Measurements from ENCODE around the gene SEPTIN7.
A peak's percentile ranks its signal among the peaks of the same experiment; 100 is the strongest.

The SEPTIN7 gene

GRCh38 chr7:35787925-35788324 is 12.9 kb upstream of the SEPTIN7 start:
- no peak for DNase-seq (ENCODE audit: low read depth)

GRCh38 chr7:35792472-35792871 is 8.4 kb upstream of the SEPTIN7 start:
- no peak for DNase-seq (ENCODE audit: low read depth)

- DNase-seq (ENCODE audit: low read depth), result peak; percentile 51
Observed at GRCh38 chr7:35792873-35793489, 7.9 kb upstream of the SEPTIN7 start.

DNA sequence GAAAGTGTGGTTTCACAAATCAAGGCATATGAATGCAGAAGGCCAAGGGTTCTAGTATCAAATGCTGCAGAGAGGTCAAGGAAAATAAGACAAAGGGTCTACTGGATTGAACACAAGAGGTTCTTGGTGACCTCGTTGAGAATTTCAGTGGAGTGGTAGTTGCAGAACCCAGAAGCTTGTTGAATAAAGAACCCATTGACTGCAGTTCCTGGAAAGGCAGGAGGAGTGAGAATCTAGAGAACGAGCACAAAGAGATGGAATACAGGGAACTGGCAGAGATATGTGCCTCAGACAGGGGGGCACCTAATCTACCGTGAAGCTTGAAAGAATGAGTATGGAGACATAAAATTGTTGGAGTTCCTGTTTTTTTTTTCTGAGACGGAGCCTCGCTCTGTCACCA is 3.5 kb upstream of the SEPTIN7 start:
- no peak for DNase-seq (ENCODE audit: low read depth)

DNA sequence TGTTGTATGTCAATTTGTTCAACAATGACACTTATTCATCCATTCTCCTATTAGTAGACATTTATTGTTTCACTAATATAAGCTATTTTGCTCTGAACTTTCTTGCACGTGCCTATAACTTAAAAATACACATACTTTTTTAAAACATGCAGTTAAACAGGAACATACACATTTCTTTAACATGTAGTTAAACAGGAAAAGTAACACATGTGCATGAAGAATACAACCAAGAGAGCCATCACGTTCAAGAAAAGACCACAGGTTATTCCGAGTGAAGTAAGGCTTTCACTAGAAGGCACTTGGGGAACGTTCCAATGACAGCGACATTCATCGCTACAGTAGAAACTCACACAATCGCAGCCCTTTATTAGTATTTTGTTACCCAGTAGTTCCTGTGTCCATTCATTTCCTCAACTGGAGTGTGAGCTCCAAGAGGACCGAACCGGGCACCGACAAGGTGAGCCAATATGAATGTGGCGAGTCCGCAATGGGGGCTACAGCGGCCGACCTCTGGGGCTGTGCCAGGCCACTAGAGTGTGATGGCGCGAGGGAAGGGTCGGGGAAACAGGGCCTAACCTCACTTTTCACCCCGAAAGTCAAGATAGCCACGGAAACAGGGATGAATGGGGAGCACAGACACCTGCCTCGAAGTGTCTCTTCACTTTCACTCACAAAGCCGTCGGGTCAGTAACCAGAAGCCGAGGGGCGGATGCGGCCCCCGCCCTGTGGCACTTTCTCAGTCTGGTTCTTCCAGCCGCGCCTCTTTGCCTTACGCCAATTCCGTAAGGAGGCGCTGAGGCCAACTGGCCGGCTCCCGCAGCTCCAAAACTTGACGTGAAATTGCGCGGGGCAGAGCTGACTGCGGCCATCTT is 775 bp upstream of the SEPTIN7 start:
- DNase-seq (ENCODE audit: low read depth), result peak; percentile 90

DNA sequence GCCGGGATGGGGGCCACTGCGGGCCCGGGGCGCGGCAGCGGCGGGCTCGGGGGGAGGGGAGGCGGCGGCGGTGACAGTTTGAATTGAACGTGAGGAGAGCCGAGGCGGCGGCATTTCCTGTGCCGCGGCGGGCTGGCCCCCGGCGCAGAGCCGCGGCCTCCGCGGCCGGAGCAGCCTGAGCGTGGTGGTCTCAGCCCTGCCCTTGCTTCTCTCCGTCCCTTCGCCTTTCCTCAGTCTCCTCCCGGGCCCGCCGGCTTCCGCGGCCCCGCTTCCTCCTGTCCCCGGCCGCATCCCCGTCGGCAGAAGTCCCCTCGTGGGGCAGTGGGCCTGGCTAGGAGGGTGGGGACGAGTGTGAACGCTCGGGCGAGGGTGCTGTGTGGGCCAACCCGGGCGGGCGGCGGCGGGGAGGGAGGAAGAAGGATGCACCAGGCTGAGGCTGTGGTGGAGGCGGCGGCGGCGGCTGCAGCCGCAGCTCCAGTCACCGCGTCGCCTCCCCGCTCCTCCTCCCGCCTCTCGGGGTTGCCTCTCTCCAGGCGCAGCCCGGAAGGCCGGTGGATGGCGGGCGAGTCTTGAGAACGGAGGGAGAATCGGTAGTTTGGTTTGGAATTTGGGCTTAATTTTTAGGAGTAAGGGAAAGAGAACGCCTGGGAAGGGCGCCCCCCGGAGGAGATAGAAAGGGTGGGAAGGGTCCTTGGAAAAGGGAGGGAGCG is 690 bp downstream of the SEPTIN7 start:
- peak; percentile 78 for DNase-seq (ENCODE audit: low read depth)

DNA sequence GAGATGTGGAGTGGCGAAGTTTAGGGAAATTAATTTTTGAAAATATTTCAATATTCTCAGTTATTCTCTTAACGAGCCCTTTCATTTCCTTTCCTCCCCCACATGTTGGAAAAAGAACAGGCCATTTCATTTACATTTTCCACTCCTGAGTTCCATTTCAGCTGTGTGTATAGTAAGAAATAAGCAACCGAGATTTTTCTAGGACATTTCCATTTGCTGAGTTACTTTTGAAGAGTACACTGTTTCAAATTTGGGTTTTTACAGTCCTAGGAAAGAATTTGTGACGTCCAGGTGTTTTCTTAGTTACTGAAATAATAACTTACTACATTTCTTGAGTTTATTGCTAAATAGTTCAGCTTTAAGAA is 1.2 kb downstream of the SEPTIN7 start:
- DNase-seq (ENCODE audit: low read depth), result no peak

DNA sequence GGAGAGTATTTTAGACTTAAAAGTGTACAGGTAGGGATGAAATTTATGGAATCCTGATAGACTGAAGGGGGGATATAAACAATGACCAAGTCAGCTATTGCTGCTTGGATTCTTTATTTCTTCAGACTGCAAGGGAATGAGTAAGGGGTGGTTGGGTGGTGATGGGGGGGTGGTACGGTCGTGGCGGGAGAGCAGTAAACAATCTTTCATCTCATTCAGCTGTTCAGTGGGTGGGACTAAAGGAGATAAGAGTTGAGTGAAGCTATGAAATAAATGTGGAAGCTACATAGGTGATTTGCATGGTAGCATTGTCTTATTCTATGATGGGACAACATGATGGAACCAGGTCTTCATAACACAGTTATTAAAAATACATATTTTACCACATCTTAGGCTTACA is 1.8 kb downstream of the SEPTIN7 start:
- DNase-seq (ENCODE audit: low read depth), result no peak

DNA sequence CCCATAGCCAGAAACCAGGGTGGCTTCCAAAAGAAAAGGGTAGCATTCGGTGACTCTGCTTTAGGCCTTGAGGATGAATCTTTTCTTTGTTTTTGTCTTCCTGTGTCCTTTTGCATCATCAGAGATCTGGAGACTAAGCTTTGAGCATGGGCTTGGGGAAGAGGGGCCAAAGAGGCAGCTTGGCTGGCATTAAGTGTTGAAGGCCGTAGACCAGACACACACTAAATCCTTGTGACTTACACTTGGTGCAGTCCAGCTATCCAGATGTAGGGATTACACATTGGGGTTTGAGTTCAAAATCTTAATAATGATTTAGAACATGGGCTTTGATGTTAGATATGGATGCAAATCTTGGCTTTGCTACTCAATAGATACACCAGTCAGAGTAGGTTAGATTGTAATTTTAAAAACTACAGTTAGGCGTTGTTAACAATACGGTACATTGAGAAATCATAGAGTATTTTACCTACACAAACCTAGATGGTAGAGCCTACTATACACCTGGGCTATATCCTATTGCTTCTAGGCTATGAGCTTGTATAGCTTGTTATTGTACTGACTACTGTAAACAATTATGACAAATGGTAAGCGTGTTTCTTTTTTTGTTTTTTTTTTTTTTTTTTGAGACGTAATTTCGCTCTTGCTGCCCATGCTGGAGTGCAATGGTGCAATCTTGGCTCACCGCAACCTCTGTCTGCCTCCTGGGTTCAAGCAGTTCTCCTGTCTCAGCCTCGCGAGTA is 3.5 kb downstream of the SEPTIN7 start:
- DNase-seq (ENCODE audit: low read depth), result no peak

DNA sequence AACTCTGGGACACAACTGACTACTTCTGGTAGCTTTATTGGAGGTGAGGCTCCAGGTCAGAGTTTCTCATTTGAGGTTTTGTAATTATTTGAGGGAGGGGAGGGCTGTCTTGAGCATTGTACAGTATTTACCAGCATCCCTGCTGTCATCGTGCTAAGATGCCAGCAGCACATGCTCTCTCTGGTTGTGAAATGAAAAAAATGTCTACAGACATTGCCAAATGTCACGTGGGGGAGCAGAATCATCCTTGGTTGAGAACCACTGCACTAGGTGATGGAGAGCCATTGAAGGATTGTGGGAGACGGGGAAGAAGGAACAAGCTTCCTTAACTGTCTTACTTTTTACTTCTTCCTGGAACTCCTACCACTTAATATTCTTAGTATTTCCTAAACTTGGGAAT is 5.0 kb downstream of the SEPTIN7 start:
- DNase-seq (ENCODE audit: low read depth), result no peak

DNA sequence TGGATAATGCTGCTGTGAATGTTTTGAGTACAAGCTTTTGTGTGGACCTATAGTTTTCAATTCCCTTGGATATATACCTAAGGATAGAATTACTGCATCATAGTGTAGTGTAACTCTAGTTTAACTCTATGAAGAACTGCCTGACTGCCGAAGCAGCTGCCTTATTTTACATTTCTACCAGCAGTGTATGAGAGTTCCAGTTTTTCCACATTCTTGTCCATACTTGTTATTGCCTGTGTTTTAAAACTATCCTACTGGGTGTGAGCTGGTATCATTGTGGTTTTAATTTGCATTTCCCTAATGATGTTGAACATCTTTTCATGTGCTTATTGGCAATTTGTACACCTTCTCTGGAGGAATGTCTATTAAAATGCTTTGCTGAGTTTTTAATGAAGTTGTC is 15.7 kb downstream of the SEPTIN7 start:
- DNase-seq (ENCODE audit: low read depth), result no peak

- no peak for DNase-seq (ENCODE audit: low read depth)
Observed at GRCh38 chr7:35817181-35817580, 16.3 kb downstream of the SEPTIN7 start.

DNA sequence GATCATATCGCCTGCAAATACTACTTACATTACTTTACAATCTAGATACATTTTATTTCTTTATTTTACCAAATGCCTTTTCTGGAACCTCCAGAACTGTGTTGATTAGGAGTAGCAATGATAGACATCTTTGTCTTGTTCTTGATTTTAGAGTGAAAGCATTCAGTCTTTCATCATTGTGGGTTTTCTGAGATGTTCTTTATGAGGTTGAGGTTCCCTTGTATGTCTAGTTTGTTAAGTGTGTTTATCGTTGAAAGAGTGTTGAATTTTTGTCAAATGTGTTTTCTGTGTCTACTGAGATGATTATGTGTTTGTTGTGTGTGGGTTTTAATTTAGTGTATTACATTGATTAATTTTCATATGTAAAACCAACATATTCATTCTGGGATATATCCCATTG is 17.1 kb downstream of the SEPTIN7 start:
- no peak for DNase-seq (ENCODE audit: low read depth)

DNA sequence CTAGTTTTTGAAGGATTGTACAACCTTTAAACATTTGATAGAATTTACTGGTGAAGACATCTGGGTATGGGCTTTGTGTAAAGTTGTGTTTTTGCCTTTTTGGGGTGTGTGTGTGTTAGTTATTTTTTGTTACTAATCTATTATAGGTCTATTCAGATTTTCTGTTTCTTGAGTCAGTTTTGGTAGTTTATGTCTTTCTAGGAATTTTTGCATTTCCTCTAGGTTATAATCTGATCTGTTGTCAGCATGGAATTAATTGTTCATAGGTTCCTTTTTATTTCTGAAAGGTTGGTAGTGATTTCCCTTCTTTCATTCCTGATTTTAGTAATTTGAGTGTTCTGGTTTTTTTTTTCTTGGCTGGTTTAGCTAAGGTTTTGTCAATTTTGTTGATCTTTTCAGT is 17.7 kb downstream of the SEPTIN7 start:
- DNase-seq (ENCODE audit: low read depth), result no peak

- DNase-seq (ENCODE audit: low read depth), result no peak
Observed at GRCh38 chr7:35819310-35819709, 18.5 kb downstream of the SEPTIN7 start.

DNA sequence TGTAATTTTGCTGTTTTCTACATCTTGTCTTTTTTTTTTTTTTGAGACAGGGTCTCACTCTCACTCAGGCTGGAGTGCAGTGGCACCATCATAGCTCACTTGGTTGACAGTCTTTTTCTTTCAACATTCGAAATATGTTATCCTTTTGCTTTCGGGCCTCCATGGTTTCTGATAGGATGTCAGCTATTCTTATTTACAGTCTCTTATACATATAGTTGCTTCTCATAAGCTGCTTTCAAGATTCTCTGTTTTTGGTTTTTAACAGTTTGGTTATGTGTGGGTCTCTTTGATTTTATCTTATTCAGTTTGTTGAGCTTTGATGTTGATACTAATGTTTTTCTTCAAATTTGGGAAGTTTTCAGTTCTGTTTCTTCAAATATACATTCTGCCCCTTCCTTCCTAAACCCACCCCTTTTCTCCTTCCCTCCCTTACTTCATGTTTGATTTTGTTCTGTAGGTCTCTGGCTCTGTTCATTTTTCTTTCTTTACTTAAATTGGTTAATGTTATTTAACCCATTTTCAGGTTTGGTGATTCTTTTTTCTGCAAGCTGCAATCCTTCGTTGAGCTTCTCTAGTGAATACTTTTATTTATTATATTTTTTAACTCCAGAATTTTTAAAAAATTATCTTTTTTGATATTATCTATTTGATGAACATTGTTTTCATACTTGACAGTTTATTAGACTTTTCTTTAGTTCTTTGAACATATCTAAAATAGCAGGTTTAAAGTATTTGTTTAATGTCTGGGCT is 19.3 kb downstream of the SEPTIN7 start:
- no peak for DNase-seq (ENCODE audit: low read depth)

DNA sequence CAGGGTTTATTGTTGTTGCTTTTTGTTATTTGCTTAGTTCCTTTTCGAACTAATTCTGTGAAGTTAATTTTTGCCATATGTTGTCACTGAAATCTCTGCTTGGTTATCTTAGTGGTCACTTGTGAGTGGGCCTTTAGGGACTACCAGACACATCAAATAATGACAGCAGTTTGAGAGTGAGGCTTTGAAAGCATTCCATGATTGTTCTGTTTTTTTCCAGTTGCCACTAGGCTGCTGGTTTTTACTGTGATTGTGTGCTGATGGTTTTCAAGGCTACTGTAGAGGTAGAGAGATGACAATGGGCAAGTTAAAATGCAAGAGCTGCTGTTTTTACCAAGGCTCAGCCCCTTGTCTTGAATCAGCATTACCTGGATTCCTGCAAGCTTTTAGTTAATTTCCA is 20.0 kb downstream of the SEPTIN7 start:
- DNase-seq (ENCODE audit: low read depth), result peak; percentile 27

DNA sequence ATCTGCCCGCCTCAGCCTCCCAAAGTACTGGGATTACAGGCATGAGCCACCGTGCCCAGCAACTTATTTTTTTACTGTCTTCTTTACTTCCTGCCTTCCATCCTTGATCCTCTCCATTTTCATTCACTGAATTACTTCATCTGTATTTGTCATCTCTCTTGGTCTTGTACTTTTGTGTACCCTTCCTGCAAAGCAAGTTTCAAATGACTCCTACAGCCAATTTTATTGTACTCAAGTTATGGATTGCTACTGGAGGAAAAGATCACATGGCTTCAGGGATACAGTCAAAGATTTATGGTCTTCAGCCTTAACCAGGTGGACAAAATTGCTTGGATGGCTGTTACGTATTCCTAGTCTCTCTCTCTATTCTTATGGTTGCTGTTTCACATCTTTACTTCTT is 22.6 kb downstream of the SEPTIN7 start:
- DNase-seq (ENCODE audit: low read depth), result no peak

GRCh38 chr7:35825974-35826373 is 25.1 kb downstream of the SEPTIN7 start:
- DNase-seq (ENCODE audit: low read depth), result peak; percentile 36

- DNase-seq (ENCODE audit: low read depth), result no peak
Observed at GRCh38 chr7:35826751-35827150, 25.9 kb downstream of the SEPTIN7 start.

DNA sequence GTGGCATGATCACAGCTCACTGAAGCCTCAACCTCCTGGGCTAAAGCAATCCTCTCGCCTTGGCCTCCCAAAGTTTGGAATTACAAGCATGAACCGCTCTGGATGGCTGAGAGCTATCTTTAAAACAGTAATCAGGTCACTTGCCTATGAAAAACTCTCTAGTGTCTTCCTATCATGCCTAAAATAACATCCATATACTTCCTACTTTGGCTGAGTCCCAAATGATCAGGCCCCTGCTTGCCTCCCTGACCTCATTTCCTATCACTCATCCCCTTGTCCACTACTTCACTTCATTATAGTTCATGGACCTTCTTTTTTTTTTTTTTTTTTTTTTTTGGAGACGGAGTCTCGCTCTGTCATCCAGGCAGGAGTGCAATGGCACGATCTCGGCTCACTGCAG is 28.0 kb downstream of the SEPTIN7 start:
- peak; percentile 34 for DNase-seq (ENCODE audit: low read depth)

DNA sequence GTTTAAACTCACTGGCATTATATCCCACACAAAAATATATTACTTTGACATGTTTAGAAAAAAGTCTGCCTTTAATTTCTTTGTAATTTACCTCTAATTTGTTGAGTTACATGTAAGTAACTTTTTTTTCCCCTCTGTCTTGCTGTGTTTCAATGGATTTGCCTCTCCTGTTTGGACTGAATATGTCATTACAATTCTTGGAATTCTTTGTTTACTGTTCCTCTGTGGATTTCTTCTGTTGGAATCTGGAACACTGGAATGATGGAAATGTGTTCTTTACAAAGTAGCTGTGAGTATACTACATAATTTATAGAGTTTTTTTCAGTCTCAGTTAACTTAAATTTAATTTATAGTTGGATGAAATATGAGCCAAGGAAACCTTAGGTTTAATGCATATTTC is 30.4 kb downstream of the SEPTIN7 start:
- peak; percentile 76 for DNase-seq (ENCODE audit: low read depth)
